B cell (primary cell): ENCODE results near the gene UPF1.

Experiments
- CTCF ChIP-seq: fragments of 200-600 bp; IDR thresholded peaks from one replicate; pipeline ENCODE4 v1.8.0; 2022; ENCODE audit warnings: antibody characterized with exemption, mild to moderate bottlenecking
- EZH2 ChIP-seq: IDR thresholded peaks from 2 replicates; pipeline ENCODE4 v1.6.1; 2012; ENCODE audit warnings: borderline replicate concordance, low read depth, mild to moderate bottlenecking, moderate library complexity, low read length; ENCODE audit not compliant: insufficient read depth, poor library complexity, severe bottlenecking

- TF ChIP-seq CTCF (no peak), EZH2 (no peak)
Observed at GRCh38 chr19:18807861-18808331, 23.9 kb upstream of the UPF1 start.
